ENCODE measurements around the gene MLLT1. TPM values are rescaled to one million over a fixed set of nuclear protein-coding genes. Genes with fewer than 3 reads are reported as not detected.

The MLLT1 gene
- total and polyA plus RNA-seq, 2 experiments from 2014 or later, result 13.3 to 19.1 TPM

- no peak for TF ChIP-seq EZH2phosphoT487 (IDR thresholded peaks at IDR 0.05; ENCODE audit: insufficient read depth, low read depth)
- TF ChIP-seq EZH2 (IDR thresholded peaks at IDR 0.05; ENCODE audit: insufficient read depth, poor library complexity, severe bottlenecking), result no peak
- in situ Hi-C loops (cut with MboI), result no loop called here
- Histone ChIP-seq H3K9me2 (ENCODE audit: insufficient read depth) (no peaks in the 10 kb centered on the region), H3K4me3 (no peak overlapping the region), H3K4me1 (ENCODE audit: insufficient read depth) (peaks cover 23% of the 10 kb centered on the region), H3K36me3 (ENCODE audit: low read depth) (no peaks in the 10 kb centered on the region), H4K20me1 (ENCODE audit: insufficient read depth) (peaks cover 5% of the 10 kb centered on the region; the same call in 1 of the 2 replicates), H3F3A (ENCODE audit: insufficient read depth) (peaks cover 25% of the 10 kb centered on the region), H2AFZ (no peak overlapping the region), H3K27ac (peak overlapping the region; percentile 87), H3K4me2 (ENCODE audit: unreplicated experiment) (no peak overlapping the region), H3K79me2 (ENCODE audit: insufficient read depth) (peaks cover 94% of the 10 kb centered on the region), H3K27me3 (replicated peaks; ENCODE audit: insufficient read depth) (no peaks in the 10 kb centered on the region), H3K9ac (no peak overlapping the region), H3K9me3 (ENCODE audit: low read depth) (no peaks in the 10 kb centered on the region)
- no peak for DNase-seq
- 86% methylated on average over 23 to 24 of the region's 24 CpGs for WGBS, 2 experiments (ENCODE audit: low coverage in 1 of 2, low lambda C conversion rate in 2 of 2, missing lambda C conversion rate in 2 of 2)
Measured at GRCh38 chr19:6239871-6240676, 39.7 kb downstream of the MLLT1 start.

- peak overlapping the region; percentile 87 for H3K27ac ChIP-seq
- no peaks in the 10 kb centered on the region for H3K36me3 ChIP-seq (ENCODE audit: low read depth)
- H3K9ac ChIP-seq, result peak overlapping the region; percentile 59
- no peak for TF ChIP-seq EZH2phosphoT487 (IDR thresholded peaks at IDR 0.05; ENCODE audit: insufficient read depth, low read depth)
- no peak for TF ChIP-seq EZH2 (IDR thresholded peaks at IDR 0.05; ENCODE audit: insufficient read depth, poor library complexity, severe bottlenecking)
- H3K79me2 ChIP-seq (ENCODE audit: insufficient read depth), result peaks cover 94% of the 10 kb centered on the region
- no peaks in the 10 kb centered on the region for H3K27me3 ChIP-seq (replicated peaks; ENCODE audit: insufficient read depth)
- in situ Hi-C loops (cut with MboI), result no loop called here
- peaks cover 29% of the 10 kb centered on the region for H3K4me1 ChIP-seq (ENCODE audit: insufficient read depth)
- H3K9me3 ChIP-seq (ENCODE audit: low read depth), result no peaks in the 10 kb centered on the region
- H4K20me1 ChIP-seq (ENCODE audit: insufficient read depth), result peaks cover 5% of the 10 kb centered on the region; the same call in 1 of the 2 replicates
- H2AFZ ChIP-seq, result no peak overlapping the region
- 16 to 22% methylated on average over 11 of the region's 11 CpGs for WGBS, 2 experiments (ENCODE audit: low coverage in 1 of 2, low lambda C conversion rate in 2 of 2, missing lambda C conversion rate in 2 of 2)
- H3K9me2 ChIP-seq (ENCODE audit: insufficient read depth), result no peaks in the 10 kb centered on the region
- peak overlapping the region; percentile 64 for H3K4me2 ChIP-seq (ENCODE audit: unreplicated experiment)
- peaks cover 25% of the 10 kb centered on the region for H3F3A ChIP-seq (ENCODE audit: insufficient read depth)
- H3K4me3 ChIP-seq, result 0 out of 2 replicates have a peak overlapping the region, but pooled peaks have one; percentile 24
- peak; percentile 85 for DNase-seq
Measured at GRCh38 chr19:6239401-6239844, 40.4 kb downstream of the MLLT1 start.

GRCh38 chr19:6238643-6239281 is 41.0 kb downstream of the MLLT1 start:
- H3K27me3 ChIP-seq (replicated peaks; ENCODE audit: insufficient read depth), result no peaks in the 10 kb centered on the region
- peaks cover 36% of the 10 kb centered on the region for H3K4me1 ChIP-seq (ENCODE audit: insufficient read depth)
- peaks cover 5% of the 10 kb centered on the region; the same call in 1 of the 2 replicates for H4K20me1 ChIP-seq (ENCODE audit: insufficient read depth)
- peak overlapping the region; percentile 59 for H3K9ac ChIP-seq
- in situ Hi-C loops (cut with MboI), result no loop called here
- H3K36me3 ChIP-seq (ENCODE audit: low read depth), result no peaks in the 10 kb centered on the region
- peak overlapping the region; percentile 64 for H3K4me2 ChIP-seq (ENCODE audit: unreplicated experiment)
- peak; percentile 75 for DNase-seq
- TF ChIP-seq EZH2phosphoT487 (IDR thresholded peaks at IDR 0.05; ENCODE audit: insufficient read depth, low read depth), result no peak
- no peak for TF ChIP-seq EZH2 (IDR thresholded peaks at IDR 0.05; ENCODE audit: insufficient read depth, poor library complexity, severe bottlenecking)
- H3F3A ChIP-seq (ENCODE audit: insufficient read depth), result peaks cover 25% of the 10 kb centered on the region
- peak overlapping the region; percentile 24; the same call in 1 of the 2 replicates for H3K4me3 ChIP-seq
- no peaks in the 10 kb centered on the region for H3K9me2 ChIP-seq (ENCODE audit: insufficient read depth)
- no peak overlapping the region for H2AFZ ChIP-seq
- peak overlapping the region; percentile 87 for H3K27ac ChIP-seq
- H3K79me2 ChIP-seq (ENCODE audit: insufficient read depth), result peaks cover 94% of the 10 kb centered on the region
- WGBS, 2 experiments (ENCODE audit: low coverage in 1 of 2, low lambda C conversion rate in 2 of 2, missing lambda C conversion rate in 2 of 2), result 16 to 20% methylated on average over 23 to 24 of the region's 24 CpGs
- no peaks in the 10 kb centered on the region for H3K9me3 ChIP-seq (ENCODE audit: low read depth)

GRCh38 chr19:6238256-6238642 is 41.5 kb downstream of the MLLT1 start:
- peak; percentile 19 for DNase-seq
- H3K9me2 ChIP-seq (ENCODE audit: insufficient read depth), result no peaks in the 10 kb centered on the region
- H3K79me2 ChIP-seq (ENCODE audit: insufficient read depth), result peaks cover 93% of the 10 kb centered on the region
- H3K4me2 ChIP-seq (ENCODE audit: unreplicated experiment), result peak overlapping the region; percentile 64
- H2AFZ ChIP-seq, result no peak overlapping the region
- in situ Hi-C loops (cut with MboI), result no loop called here
- H3K9me3 ChIP-seq (ENCODE audit: low read depth), result no peaks in the 10 kb centered on the region
- peaks cover 41% of the 10 kb centered on the region for H3K4me1 ChIP-seq (ENCODE audit: insufficient read depth)
- peak overlapping the region; percentile 87 for H3K27ac ChIP-seq
- peak overlapping the region; percentile 24; the same call in 1 of the 2 replicates for H3K4me3 ChIP-seq
- no peaks in the 10 kb centered on the region for H3K27me3 ChIP-seq (replicated peaks; ENCODE audit: insufficient read depth)
- TF ChIP-seq EZH2 (IDR thresholded peaks at IDR 0.05; ENCODE audit: insufficient read depth, poor library complexity, severe bottlenecking) (no peak), EZH2phosphoT487 (IDR thresholded peaks at IDR 0.05; ENCODE audit: insufficient read depth, low read depth) (no peak)
- no peaks in the 10 kb centered on the region for H3K36me3 ChIP-seq (ENCODE audit: low read depth)
- 53 to 71% methylated on average over 6 of the region's 6 CpGs for WGBS, 2 experiments (ENCODE audit: low coverage in 1 of 2, low lambda C conversion rate in 2 of 2, missing lambda C conversion rate in 2 of 2)
- H4K20me1 ChIP-seq (ENCODE audit: insufficient read depth), result peaks cover 5% of the 10 kb centered on the region; the same call in 1 of the 2 replicates
- peak overlapping the region; percentile 59 for H3K9ac ChIP-seq
- H3F3A ChIP-seq (ENCODE audit: insufficient read depth), result peaks cover 25% of the 10 kb centered on the region

Measured in GM23248 (cell line).